NCI-H1436 (cell line): ENCODE results near the gene NKAIN1.

Source experiments
- DNase-seq: peaks from one replicate; lab custom pipeline; 2025; lab: John Stamatoyannopoulos, UW

NKAIN1 gene

DNA sequence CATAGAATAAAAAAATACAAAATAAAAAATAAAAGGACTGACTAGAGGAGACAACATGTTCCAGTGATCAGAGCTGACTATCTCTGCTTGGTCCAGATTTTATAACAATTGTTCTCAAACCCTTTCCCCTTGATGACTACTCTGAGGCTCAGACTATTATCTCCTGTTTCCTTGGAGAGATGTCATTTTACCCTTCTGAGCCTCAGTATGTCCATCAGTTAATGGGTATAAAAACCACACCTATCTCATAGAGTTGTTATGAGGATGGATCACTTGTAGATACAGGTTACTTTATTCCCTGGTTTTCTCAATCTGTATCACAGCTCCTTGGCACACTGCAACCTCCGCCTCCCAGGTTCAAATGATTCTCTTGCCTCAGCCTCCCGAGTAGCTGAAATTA lies 7.0 kb downstream of the NKAIN1 start:
- no peak for DNase-seq

DNA sequence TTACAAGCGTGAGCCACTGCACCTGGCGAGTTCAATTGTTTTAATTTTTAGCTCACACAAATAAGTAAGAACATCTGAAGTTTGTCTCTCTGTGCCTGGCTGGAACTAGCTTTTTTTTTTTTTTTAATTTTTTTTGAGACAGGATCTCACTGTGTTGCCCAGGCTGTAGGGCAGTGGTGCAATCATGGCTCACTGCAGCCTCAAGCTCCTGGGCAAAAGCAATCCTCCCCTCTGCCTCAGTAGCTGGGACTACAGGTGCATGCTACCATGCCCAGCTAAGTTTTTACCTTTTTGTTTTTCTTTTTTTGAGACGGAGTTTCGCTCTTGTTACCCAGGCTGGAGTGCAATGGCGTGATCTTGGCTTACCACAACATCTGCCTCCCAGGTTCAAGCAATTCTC lies 7.9 kb downstream of the NKAIN1 start:
- no peak for DNase-seq

DNA sequence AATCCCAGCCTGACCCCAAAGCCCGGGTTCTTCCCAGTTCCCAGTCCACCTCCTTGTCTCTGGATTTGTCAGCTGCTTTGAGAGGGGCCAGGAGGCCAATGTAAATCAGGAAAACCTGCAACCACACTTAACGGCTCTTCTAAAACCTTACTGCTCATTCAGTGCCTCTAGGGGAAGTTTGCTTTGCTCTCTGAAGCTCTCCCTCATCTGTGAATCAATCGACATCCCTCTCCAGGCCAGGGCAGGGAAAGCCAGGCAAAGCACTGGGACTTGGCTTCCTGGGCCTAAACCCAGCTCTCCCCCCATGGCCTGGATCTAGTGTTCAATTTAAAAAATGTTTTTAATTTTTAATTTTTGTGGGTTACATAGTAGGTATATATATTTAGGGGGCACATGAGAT lies 9.3 kb downstream of the NKAIN1 start:
- no peak for DNase-seq

DNA sequence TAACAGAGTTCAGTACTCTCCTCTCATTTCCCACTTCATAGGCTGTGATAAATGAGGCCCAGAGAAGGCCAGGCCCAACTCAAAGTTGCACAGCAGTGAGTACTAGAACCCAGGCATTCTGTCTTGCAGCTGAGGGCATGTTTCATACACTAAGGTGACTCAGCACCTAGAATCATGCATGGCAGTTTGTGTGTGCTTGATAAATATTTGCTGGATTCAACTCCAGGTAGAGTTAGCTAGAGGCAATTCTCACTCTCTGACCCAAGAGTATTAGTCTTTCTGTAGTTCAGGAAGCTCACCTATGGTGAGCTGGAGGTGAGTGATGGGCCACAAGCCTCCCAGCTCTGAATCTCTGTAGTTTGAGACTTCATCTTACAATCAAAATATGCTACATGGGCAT lies 10.7 kb downstream of the NKAIN1 start:
- DNase-seq, result no peak

DNA sequence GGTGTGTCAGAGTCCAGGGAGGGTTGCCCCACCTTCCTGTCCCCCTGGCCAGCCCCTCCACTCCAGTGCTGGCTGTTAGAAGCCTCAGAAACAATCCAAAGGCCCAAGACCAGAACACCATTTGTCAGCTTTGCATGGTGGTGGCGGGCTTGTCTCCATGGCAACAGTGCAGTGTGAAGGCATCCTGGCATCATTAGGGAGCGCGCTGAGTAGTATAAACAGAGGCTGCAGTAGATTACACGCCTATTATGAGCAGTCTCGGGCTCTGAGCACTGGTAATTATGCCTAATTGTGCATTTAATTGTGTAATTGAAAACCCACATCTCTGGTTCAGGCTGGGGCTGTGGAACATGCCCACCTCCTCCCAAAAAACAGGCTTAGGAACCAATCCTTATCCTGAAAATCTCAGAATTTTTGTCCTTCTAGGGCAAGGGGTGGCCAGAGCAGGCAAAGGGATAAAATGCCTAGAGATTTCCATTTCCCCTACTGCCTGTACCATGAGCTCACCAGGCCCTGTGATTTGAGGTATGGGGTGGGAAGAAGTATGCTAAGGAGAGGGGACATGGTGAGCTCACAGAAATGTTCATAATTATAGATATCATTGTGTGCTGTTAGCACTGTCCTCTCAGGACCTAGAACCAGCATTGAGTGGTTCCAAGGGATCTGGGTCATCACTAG lies 11.7 kb downstream of the NKAIN1 start:
- peak; percentile 42 for DNase-seq

DNA sequence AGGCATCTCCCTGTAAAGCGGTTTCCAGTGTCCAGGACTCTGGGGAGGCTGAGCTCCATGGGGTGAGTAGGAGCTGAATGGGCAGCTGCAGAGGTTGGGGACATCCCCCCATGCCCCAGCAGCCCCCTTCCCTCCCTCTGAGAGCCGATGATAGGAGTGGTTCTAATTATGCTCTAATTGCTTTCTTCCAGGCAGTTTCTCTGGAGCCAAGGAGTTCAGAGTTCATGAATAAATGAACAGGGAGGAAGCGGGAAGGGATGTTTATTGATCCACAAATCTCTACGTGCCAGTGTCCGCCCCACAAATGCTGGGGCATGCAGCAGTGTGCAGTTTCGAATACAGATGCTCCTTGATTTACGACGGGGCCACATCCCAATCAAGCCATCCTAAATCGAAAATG lies 15.6 kb downstream of the NKAIN1 start:
- DNase-seq, result no peak

DNA sequence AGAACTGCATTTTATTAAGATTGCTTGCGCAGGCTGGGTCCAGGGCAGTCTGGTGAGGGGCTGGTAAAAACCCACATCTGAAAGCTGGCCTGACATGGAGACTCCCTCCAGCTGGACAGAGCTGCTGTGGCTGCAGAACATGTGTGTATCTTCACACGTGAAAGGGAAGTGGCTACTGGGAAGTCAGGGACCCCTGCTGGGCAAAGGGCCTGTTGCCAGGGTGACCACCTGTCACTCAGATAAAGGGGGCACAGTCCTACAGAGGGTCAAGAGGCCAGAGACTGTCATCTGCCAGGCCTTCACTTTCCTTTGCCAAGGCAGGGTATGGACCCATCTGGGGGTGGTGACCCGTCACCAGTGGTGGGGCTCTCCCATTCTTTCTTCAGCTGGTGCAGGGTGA lies 17.5 kb downstream of the NKAIN1 start:
- no peak for DNase-seq

DNA sequence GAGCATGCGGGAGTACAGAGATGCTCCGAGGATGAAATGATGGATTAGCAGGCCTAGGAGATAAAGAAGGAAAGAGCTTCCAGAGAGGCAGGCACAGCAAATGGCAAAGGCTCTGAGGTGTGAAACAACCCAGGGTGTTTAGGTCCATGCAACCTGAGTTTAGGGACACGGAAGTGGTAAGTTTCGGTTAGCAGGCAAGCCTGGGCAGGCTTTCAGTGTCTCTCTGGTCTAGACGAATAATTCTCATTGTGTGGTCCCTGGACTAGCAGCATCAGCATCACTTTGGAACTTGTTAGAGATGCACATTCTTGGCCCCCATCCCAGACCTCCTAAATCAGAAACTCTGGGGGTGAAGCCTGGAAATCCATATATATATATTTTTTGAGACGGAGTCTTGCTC lies 18.6 kb downstream of the NKAIN1 start:
- DNase-seq, result no peak

DNA sequence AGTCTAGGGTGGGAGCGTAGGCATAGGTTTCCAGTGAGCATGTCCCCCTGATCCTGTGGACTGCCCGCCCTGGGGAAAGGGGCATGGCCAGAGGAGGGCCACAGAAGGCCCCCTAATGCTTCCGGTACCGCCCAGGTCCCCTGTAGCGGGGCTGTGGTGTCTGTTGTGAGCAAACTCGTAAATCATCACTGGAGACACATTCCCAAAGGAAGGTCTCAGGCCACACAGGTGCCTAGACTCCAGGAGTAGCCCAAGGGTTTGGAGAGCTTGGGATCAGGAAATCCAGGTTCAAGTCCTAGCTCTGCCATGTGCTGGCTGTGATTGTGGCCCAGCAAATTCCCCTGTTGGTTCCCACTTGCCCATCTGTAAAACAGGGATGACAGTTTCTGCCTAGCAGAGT lies 20.2 kb downstream of the NKAIN1 start:
- DNase-seq, result no peak

DNA sequence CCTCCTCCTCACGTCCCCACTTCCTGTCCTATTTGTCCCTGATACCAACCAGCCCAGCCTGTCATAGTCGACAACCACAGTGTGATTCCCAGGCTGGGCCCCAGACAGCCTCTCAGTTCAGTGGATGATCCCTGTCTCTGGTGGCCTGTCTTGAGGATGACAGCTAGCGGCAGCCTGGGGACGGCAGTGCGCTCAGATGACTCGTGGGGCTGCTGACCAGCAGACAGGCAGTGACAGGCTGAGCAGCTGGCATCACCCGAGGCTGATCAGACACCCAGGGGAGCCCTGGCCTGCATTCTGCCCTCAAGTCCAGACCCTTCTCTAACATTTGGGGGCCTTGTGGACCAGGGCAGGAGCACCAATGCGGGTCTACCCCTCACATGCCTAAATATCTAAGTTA lies 21.0 kb downstream of the NKAIN1 start:
- no peak for DNase-seq

DNA sequence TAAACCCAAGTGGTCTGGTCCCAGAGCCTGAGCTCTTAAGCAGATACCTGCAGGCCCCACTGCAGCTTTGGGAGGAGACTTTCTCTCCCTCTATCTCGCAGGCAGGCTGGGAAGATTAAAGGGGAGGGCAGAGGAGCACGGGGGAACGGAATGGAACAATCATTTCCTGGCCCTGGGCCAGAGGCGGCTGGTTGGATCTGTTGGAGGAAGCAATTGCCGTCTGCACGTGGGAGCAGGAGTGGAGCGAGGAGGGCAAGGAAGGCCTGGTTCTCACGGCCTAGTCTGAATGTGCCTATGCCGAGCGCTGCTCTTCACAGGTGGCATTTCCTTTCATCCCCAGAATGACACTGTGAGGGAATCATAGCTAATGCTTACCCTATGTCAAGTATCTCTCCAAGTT lies 23.7 kb downstream of the NKAIN1 start:
- peak; percentile 42 for DNase-seq

DNA sequence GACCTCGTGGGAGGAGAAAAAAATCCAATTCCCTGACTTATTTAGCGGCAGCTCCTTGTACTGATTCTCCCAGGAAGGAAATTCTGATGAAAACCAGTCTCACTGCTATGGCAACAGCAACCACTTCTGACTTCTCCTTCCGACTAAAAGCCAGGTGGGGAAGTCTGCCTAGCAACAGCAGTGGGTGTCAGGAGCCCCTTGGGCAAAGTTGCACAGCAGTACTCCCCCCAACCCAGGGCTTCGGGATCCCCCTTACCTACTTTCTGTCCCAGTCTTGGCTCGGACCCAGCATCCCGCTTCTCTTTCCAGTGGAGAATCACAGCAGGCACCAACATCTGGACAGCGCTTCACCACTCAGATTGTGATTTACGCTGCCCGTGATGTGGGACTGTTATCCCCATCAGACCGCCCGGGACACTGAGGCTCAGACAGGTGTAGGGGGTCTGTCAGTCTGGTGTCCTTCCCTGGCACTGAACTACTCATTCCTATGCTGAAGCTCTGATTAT lies 24.6 kb downstream of the NKAIN1 start:
- DNase-seq, result no peak

DNA sequence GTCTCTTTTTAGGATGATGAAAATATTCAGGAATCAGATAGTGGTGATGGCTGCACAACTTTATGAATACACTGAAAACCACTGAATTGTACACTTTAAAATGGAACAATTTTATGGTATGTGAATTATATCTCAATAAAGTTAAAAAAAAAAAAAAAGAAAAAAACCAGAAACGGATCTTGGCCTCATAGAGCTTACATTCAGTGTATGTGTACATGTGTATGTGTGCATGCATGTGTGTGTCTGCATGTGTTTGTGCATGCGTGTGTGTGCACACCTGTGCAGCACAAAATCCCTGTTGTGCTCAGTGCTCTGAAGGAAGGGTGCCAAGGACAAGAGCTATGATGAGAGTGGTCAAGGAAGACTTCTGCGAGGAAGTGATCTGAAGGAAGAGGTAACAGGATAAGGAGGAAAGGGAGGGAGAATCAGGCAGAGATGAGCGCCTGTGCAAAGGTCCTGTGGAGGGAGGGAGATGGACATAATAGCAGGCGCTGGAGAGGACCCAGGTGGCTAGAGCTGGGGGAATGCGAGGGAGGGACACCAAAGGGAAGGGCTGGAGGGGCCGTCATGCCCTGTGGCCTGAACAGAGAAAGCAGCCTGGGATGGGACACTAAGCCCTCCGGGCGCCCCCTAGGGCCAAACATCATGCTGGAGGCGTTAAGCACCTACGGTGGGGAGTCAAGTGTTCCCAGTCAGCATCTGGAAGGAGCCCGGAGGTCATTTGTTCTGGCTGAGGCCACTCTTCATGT lies 25.2 kb downstream of the NKAIN1 start:
- DNase-seq, result no peak

DNA sequence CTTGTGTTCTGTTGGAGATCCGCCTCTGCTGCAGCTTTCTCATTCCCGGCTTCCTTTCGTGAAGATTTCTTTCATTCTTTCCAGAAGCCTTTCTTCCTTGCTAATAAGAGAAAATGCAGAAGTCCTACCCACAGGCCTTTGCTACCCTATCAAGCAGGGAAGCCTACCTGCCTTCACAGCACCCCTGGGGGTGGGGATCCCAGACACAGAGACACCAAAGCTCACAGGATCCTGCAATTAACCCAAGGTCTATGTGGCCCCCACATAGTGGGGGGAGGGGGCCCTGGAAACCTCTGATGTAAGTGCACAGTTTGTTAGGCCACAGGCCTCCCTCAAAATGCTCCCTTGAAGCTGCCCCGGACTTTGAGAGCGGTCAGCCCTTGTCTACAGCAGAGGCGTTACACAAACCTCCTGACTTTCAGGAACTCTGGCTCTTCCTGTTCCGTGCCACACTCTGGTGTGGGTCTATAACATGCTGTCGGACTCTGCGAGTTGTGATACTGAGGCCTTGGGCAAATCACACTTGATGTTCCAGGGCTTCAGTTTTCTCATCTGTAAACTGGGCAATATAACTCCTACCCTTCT lies 31.2 kb downstream of the NKAIN1 start:
- DNase-seq, result no peak

DNA sequence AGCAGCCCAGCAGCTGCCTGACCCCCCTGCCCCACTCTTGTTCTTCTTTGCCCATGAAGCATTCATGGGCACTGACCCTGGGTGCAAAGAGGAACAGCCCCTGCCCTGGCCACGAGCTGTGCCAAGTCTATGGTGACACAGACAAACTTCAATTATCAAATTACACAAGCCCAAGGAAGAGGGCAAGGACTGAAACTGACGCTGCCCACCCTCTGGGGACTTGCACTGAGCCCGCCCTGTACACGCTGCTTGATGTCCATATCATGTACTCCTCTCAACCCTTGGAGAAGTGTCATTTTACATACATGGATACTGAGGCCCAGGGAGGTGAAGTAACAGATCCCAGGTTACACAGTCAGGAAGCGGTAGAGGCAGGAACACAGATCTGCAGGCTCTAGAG lies 32.1 kb downstream of the NKAIN1 start:
- no peak for DNase-seq

DNA sequence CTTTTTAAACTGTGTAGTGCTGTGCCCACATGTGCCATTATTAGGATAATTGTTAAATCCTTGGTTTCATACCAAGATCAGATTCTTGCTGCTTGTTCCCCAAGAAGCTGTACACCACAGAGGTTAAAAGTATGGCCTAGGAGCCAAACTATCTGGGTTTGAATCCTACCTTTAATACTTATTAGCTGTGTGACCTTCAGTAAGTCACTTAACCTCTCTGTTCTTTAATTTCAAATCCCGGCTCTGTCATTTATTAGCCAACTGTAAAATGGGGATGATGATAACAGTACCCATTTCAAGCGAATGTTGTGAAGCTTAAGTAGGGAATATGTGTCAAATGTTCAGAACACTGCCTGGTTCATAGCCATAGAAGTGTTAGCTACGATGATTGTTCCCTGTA lies 32.6 kb downstream of the NKAIN1 start:
- DNase-seq, result no peak

DNA sequence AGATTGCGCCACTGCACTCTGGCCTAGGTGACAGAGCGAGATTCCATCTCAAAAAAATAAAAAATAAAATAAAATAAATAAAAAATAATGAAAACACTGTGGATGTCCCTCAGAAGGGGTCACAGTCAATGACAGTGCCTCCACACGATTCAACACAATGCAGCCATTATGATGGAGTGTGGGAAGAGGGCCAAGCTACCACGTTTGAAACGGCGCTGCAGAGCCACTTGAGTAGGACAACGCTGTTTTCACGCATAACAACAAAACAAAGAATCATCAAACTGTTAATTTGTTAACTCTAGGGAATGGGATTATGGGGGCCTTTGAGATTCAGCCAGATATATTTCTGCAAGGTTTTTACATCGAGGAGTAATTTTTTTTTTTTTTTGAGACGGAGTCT lies 36.5 kb downstream of the NKAIN1 start:
- DNase-seq, result no peak

DNA sequence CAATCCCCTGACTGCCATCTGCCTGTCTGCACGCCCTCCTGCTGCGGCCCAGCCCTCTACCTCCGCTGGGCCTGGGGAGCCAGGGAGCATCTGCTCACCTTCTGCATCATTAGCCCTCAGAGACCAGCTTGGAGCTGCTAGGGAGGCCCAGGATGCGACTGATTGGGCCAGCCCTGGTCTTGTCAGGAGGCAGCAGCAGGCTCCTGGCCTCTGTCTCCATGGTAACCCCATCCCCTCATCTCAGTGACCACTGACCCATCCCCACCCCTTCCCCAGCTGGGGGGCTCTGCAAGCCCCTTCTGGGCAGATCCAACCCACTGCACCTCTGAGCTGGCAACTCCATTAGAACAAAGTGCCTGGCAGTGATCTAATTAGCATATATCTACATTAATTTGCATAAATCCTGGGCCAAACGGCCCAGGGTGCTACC lies 37.7 kb downstream of the NKAIN1 start:
- DNase-seq, result no peak

DNA sequence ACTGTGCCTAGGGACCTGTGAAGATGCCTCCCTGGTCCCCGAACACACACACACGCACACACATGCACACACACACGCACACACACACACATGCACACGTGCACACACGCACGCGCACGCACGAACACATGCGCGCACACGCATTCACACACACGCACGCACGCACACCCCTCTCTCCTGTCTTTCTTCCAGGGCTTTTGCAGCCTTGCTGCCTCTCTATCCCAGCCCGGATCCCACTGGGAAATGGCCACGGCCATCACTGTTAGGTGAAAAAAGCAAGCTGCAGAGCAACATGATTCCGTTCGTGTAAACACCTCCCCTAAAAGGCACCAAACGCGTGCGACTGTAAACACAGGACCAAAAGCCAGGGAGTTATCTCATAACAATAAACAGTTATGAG lies 39.7 kb downstream of the NKAIN1 start:
- no peak for DNase-seq

DNA sequence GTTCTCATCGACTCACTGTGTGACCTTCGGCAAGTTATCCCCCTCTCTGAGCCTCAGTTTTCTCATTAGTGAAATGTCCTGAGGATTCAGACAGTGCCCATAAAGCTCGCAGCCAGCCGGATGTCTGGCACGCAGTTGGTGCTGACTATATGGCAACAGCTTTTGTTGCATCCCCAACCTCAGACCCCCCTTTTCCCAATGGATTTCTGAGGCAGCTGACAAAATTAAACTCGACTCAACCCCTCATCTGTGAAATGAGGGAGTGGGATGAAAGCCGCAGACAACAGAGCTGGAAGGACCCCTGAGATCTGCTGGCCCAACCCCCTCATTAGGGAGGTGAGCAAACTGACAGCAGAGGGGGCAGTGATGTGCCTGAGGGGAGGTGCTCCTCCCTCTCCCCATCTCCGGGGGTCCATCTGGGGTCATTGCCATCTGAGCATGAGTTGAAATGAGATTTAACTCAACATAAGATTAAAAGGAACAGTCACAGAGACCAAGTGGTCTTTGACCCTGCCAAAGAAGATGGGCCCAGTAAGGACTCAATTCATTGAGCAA lies 40.4 kb downstream of the NKAIN1 start:
- DNase-seq, result no peak

DNA sequence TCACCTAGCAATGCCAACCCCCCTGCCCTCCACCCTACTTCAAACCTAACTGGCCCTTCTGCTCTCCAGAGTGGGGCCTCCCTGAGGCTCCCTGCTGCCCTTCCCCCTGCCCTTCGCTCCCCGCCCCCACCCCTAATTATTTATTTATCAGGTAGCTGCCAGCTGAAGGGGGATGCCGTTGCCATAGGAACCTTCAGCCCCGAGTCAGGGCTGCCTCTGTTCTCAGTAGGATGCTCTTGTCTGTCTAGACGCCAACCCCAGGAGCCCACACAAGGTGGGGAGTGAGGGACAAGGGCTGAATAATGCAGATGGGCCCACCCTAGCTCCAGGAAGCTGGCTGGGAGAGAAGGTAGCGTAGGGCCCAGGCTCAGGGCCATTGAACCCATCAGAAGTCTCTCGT lies 41.1 kb downstream of the NKAIN1 start:
- no peak for DNase-seq

DNA sequence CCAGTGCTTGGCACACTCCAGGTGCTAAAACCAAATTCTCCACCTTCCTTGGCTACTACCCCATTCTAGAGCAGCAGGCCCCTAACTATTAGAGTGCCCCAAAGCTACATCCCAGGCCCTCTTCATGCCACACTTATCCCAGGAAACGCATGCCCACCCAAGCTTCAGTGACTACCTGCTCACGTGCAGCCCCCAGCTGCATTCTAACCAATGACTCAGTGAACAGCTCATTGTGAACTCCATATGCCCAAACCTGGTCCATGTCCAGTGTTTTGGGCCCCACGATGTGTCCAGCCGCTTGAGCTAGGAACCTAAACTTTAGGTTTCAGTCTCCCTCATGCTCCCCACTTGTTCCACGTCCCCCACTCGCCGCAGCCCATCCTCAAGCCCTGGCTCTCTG lies 41.5 kb downstream of the NKAIN1 start:
- no peak for DNase-seq

DNA sequence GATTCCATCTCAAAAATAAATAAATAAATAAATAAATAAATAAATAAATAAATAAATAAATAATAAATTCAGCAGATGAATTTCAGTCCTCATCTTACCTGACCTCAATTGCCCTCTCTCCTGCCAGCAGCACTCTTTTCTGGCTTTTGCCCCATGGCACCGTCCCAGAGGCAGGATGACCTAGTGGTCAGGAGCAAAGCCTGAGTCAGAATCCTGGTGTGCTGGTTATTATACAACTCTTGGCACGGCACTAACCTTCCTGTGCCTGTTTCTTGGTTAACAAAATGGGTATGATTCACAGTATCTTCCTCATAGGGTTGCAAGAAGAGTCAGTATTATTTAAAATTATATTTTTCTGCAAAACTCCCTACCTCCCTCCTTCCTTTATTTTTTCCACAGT lies 43.0 kb downstream of the NKAIN1 start:
- DNase-seq, result no peak
